ENCODE data around the gene GPR31.
A peak's percentile ranks its signal among the peaks of the same experiment; 100 is the strongest.

The GPR31 gene

GRCh38 chr6:167165858-167166471, 8.2 kb upstream of the GPR31 start:
- no peak for DNase-seq

GRCh38 chr6:167164261-167164660, 6.5 kb upstream of the GPR31 start:
- no peak for DNase-seq

- no peak for DNase-seq
These were observed 5.8 kb upstream of the GPR31 start for GRCh38 chr6:167163476-167164011.

GRCh38 chr6:167162591-167162990, 4.8 kb upstream of the GPR31 start:
- no peak for DNase-seq

- no peak for DNase-seq
These were observed 4.2 kb upstream of the GPR31 start for GRCh38 chr6:167161851-167162467.

GRCh38 chr6:167157414-167157813, 366 bp downstream of the GPR31 start:
- DNase-seq: no peak

GRCh38 chr6:167154895-167155294, 2.9 kb downstream of the GPR31 start:
- DNase-seq: no peak

GRCh38 chr6:167154291-167154690, 3.5 kb downstream of the GPR31 start:
- no peak for DNase-seq

GRCh38 chr6:167153521-167153959, 4.2 kb downstream of the GPR31 start:
- DNase-seq: no peak

- DNase-seq: no peak
These were observed 4.9 kb downstream of the GPR31 start for GRCh38 chr6:167152862-167153261.

GRCh38 chr6:167151648-167152047, 6.1 kb downstream of the GPR31 start:
- DNase-seq: no peak

GRCh38 chr6:167150941-167151549, 6.7 kb downstream of the GPR31 start:
- no peak for DNase-seq

GRCh38 chr6:167148997-167149396, 8.8 kb downstream of the GPR31 start:
- no peak for DNase-seq

- no peak for DNase-seq
These were observed 9.8 kb downstream of the GPR31 start for GRCh38 chr6:167148021-167148420.

- no peak for DNase-seq
These were observed 10.8 kb downstream of the GPR31 start for GRCh38 chr6:167146977-167147376.

- no peak for DNase-seq
These were observed 11.6 kb downstream of the GPR31 start for GRCh38 chr6:167146135-167146534.

GRCh38 chr6:167145461-167145860, 12.3 kb downstream of the GPR31 start:
- no peak for DNase-seq

- DNase-seq: no peak
These were observed 14.7 kb downstream of the GPR31 start for GRCh38 chr6:167143041-167143440.

GRCh38 chr6:167142433-167142761, 15.4 kb downstream of the GPR31 start:
- DNase-seq: no peak

GRCh38 chr6:167141667-167142432, 15.9 kb downstream of the GPR31 start:
- DNase-seq: peak; percentile 60 to 65

- DNase-seq: no peak
These were observed 16.9 kb downstream of the GPR31 start for GRCh38 chr6:167140589-167141474.

- no peak for DNase-seq
These were observed 18.0 kb downstream of the GPR31 start for GRCh38 chr6:167139761-167140160.

- no peak for DNase-seq
These were observed 19.9 kb downstream of the GPR31 start for GRCh38 chr6:167137881-167138280.
